ENCODE results near the gene C17orf50. TPM values are rescaled to one million over a fixed set of nuclear protein-coding genes. Genes with fewer than 3 reads are reported as not detected.

C17orf50 gene
- total RNA-seq, 4 donors from 2014 or later = not detected

GRCh38 chr17:35793257-35793656 lies 32.6 kb downstream of the C17orf50 start:
- no peak for DNase-seq (ENCODE audit: low spot score)
- no peak for TF ChIP-seq CTCF (IDR thresholded peaks at IDR 0.05)
- ATAC-seq (ENCODE audit: low FRiP score) = no peak

GRCh38 chr17:35795007-35795870 lies 34.6 kb downstream of the C17orf50 start, which contains the start of gene MMP28:
MMP28 (minus strand) TSS chr17:35795641; CDS start chr17:35795377, 264 bp downstream.
- TF ChIP-seq CTCF (IDR thresholded peaks at IDR 0.05) = no peak
- ATAC-seq (ENCODE audit: low FRiP score) (peak; percentile 50), DNase-seq (ENCODE audit: low spot score) (no peak)

- ATAC-seq (ENCODE audit: low FRiP score) = no peak
- no peak for TF ChIP-seq CTCF (IDR thresholded peaks at IDR 0.05)
- DNase-seq (ENCODE audit: low spot score) = no peak
Measured at GRCh38 chr17:35795871-35796265, 35.2 kb downstream of the C17orf50 start.

- TF ChIP-seq CTCF (IDR thresholded peaks at IDR 0.05) = no peak
- DNase-seq (ENCODE audit: low spot score) (no peak), ATAC-seq (ENCODE audit: low FRiP score) (no peak)
Measured at GRCh38 chr17:35796942-35797341, 36.3 kb downstream of the C17orf50 start.

GRCh38 chr17:35797370-35797769 lies 36.7 kb downstream of the C17orf50 start:
- TF ChIP-seq CTCF (IDR thresholded peaks at IDR 0.05) = no peak
- no peak for ATAC-seq (ENCODE audit: low FRiP score)
- no peak for DNase-seq (ENCODE audit: low spot score)

- DNase-seq (ENCODE audit: low spot score) = no peak
Measured at GRCh38 chr17:35797918-35798317, 37.2 kb downstream of the C17orf50 start.

More at GRCh38 chr17:35797918-35798317, 37.2 kb downstream of the C17orf50 start:
- no peak for TF ChIP-seq CTCF (IDR thresholded peaks at IDR 0.05)
- ATAC-seq (ENCODE audit: low FRiP score) = no peak
